H9 (cell line): Measurements from ENCODE around the gene CCDC12. TPM values are rescaled to one million over a fixed set of nuclear protein-coding genes. Genes with fewer than 3 reads are reported as not detected.

Source experiments
- DNase-seq: peaks from one replicate; pipeline ENCODE4 v3.0.0-alpha.2; 2017
- H2AFZ ChIP-seq: one replicate; pipeline ENCODE4 v1.6.1; 2013; ENCODE audit warnings: mild to moderate bottlenecking, low read length, control low read depth, moderate library complexity
- H2AK5ac ChIP-seq: 2 replicates; pipeline ENCODE4 v1.6.1; 2013; ENCODE audit warnings: low read length, control low read depth, mixed read lengths; ENCODE audit not compliant: insufficient read length
- H2BK120ac ChIP-seq: one replicate; pipeline ENCODE4 v1.6.1; 2013; ENCODE audit warnings: low read depth, mild to moderate bottlenecking, low read length, control low read depth, inconsistent platforms; ENCODE audit not compliant: poor library complexity, severe bottlenecking
- H2BK12ac ChIP-seq: 2 replicates; pipeline ENCODE4 v1.6.1; 2013; ENCODE audit warnings: low read length, control low read depth, mixed read lengths, low read depth; ENCODE audit not compliant: insufficient read length
- H2BK15ac ChIP-seq: 2 replicates; pipeline ENCODE4 v1.6.1; 2013; ENCODE audit warnings: low read depth, low read length, control low read depth
- H2BK20ac ChIP-seq: one replicate; pipeline ENCODE4 v1.6.1; 2013; ENCODE audit warnings: low read depth, mild to moderate bottlenecking, low read length, control low read depth, inconsistent platforms; ENCODE audit not compliant: poor library complexity, severe bottlenecking
- H2BK5ac ChIP-seq: 2 replicates; pipeline ENCODE4 v1.6.1; 2013; ENCODE audit warnings: low read length, control low read depth, mixed read lengths; ENCODE audit not compliant: insufficient read length
- H3K14ac ChIP-seq: 2 replicates; pipeline ENCODE4 v1.6.1; 2013; ENCODE audit warnings: low read length, control low read depth; ENCODE audit not compliant: insufficient read depth
- H3K18ac ChIP-seq: 2 replicates; pipeline ENCODE4 v1.6.1; 2013; ENCODE audit warnings: low read depth, mild to moderate bottlenecking, mixed read lengths, low read length, control low read depth; ENCODE audit not compliant: insufficient read length
- H3K23ac ChIP-seq: 2 replicates; pipeline ENCODE4 v1.6.1; 2013; ENCODE audit warnings: low read length, control low read depth, mixed read lengths, low read depth; ENCODE audit not compliant: insufficient read length
- H3K23me2 ChIP-seq: 2 replicates; pipeline ENCODE4 v1.6.1; 2013; ENCODE audit warnings: low read depth, mild to moderate bottlenecking, mixed read lengths, low read length, control low read depth; ENCODE audit not compliant: insufficient read length, poor library complexity, severe bottlenecking
- H3K27ac ChIP-seq: 2 replicates; pipeline ENCODE4 v1.5.1; 2013; ENCODE audit warnings: low read length, control low read depth, mixed read lengths, low read depth; ENCODE audit not compliant: insufficient read length
- H3K27me3 ChIP-seq: 2 replicates; pipeline ENCODE4 v1.6.1; 2013; ENCODE audit warnings: low read length, control low read depth, inconsistent platforms; ENCODE audit not compliant: insufficient read depth
- H3K4ac ChIP-seq: 2 replicates; pipeline ENCODE4 v1.6.1; 2013; ENCODE audit warnings: low read depth, mild to moderate bottlenecking, control low read depth, inconsistent platforms, low read length, moderate library complexity
- H3K4me1 ChIP-seq: 2 replicates; pipeline ENCODE4 v1.6.1; 2013; ENCODE audit warnings: low read length, control low read depth, inconsistent platforms; ENCODE audit not compliant: insufficient read depth
- H3K4me2 ChIP-seq: 2 replicates; pipeline ENCODE4 v1.6.1; 2013; ENCODE audit warnings: low read length, control low read depth, mixed read lengths; ENCODE audit not compliant: insufficient read length, insufficient read depth
- H3K56ac ChIP-seq: 2 replicates; pipeline ENCODE4 v1.6.1; 2013; ENCODE audit warnings: low read depth, mild to moderate bottlenecking, mixed read lengths, low read length, control low read depth; ENCODE audit not compliant: insufficient read length
- H3K79me1 ChIP-seq: 2 replicates; pipeline ENCODE4 v1.6.1; 2013; ENCODE audit warnings: low read depth, mild to moderate bottlenecking, moderate library complexity, low read length, control low read depth, inconsistent platforms; ENCODE audit not compliant: insufficient read depth, poor library complexity, severe bottlenecking
- H3K79me2 ChIP-seq: 2 replicates; pipeline ENCODE4 v1.6.1; 2013; ENCODE audit warnings: low read length, control low read depth, inconsistent platforms; ENCODE audit not compliant: insufficient read depth
- H3K9ac ChIP-seq: 2 replicates; pipeline ENCODE4 v1.6.1; 2013; ENCODE audit warnings: low read length, control low read depth, mixed read lengths; ENCODE audit not compliant: insufficient read length; ENCODE audit errors: extremely low read depth
- H3K9me3 ChIP-seq: one replicate; pipeline ENCODE4 v1.6.1; 2013; ENCODE audit warnings: low read depth, low read length, inconsistent platforms; ENCODE audit not compliant: control insufficient read depth
- H3T11ph ChIP-seq: one replicate; pipeline ENCODE4 v1.6.1; 2013; ENCODE audit warnings: mild to moderate bottlenecking, low read length, control low read depth, inconsistent platforms
- H4K20me1 ChIP-seq: one replicate; pipeline ENCODE4 v1.6.1; 2013; ENCODE audit not compliant: control insufficient read depth, insufficient read length, insufficient read depth
- H4K5ac ChIP-seq: 2 replicates; pipeline ENCODE4 v1.6.1; 2013; ENCODE audit warnings: low read depth, mild to moderate bottlenecking, mixed read lengths, low read length, control low read depth; ENCODE audit not compliant: insufficient read length
- H4K8ac ChIP-seq: replicated peaks from 2 replicates; pipeline ENCODE4 v1.6.1; 2013; ENCODE audit warnings: low read length, control low read depth, mixed read lengths, low read depth; ENCODE audit not compliant: insufficient read length
- H4K91ac ChIP-seq: 2 replicates; pipeline ENCODE4 v1.6.1; 2013; ENCODE audit warnings: low read depth, mild to moderate bottlenecking, moderate library complexity, mixed read lengths, low read length, control low read depth; ENCODE audit not compliant: insufficient read length
- H3K27ac Mint-ChIP-seq, 3 experiments: 2 replicates in 2 of 3; 3 replicates in 1 of 3; pipeline ENCODE4 v1.8.0; 2020 to 2021; ENCODE audit warnings: mixed read lengths in 3 of 3, mild to moderate bottlenecking in 1 of 3, moderate library complexity in 1 of 3
- H3K27me3 Mint-ChIP-seq: 2 replicates; pipeline ENCODE4 v1.8.0; 2021; ENCODE audit warnings: low read depth, mild to moderate bottlenecking, moderate library complexity, mixed read lengths
- H3K36me3 Mint-ChIP-seq, 3 experiments: 2 replicates in 2 of 3; 3 replicates in 1 of 3; pipeline ENCODE4 v1.8.0; 2020 to 2021; ENCODE audit warnings: low read depth in 3 of 3, mixed read lengths in 3 of 3; ENCODE audit not compliant: insufficient read depth in 1 of 3
- H3K4me1 Mint-ChIP-seq, 2 experiments: 2 replicates each; pipeline ENCODE4 v1.8.0; 2020; ENCODE audit warnings: mixed read lengths in 2 of 2
- H3K4me3 Mint-ChIP-seq, 2 experiments: 2 replicates in 1 of 2; 3 replicates in 1 of 2; pipeline ENCODE4 v1.8.0; 2020 to 2021; ENCODE audit warnings: mild to moderate bottlenecking in 2 of 2, mixed read lengths in 2 of 2, moderate library complexity in 1 of 2
- H3K9me3 Mint-ChIP-seq, 2 experiments: 2 replicates in 1 of 2; 3 replicates in 1 of 2; pipeline ENCODE4 v1.8.0; 2020; ENCODE audit warnings: mild to moderate bottlenecking in 2 of 2, mixed read lengths in 2 of 2, moderate library complexity in 1 of 2
- WGBS: extraction: QIAGEN DNeasy Blood & Tissue Kit; methylation state at CpG from one replicate; pipeline ENCODE4 v1.1.7; 2013; ENCODE audit warnings: missing lambda C conversion rate, low lambda C conversion rate, mixed read lengths; ENCODE audit not compliant: insufficient read length; ENCODE audit errors: extremely low coverage; 5-methylcytosine and 5-hydroxymethylcytosine counted together
- total RNA-seq: library from RNA; stranded (reverse); gene quantifications from 2 replicates; pipeline ENCODE4 v1.2.1, GENCODE V29; 2021
- TF ChIP-seq, protein P1 (sequence below): fragments of 200-600 bp; sonication (generic); conservative IDR thresholded peaks from 3 replicates; pipeline ENCODE4 v1.8.0; 2021; ENCODE audit warnings: antibody characterized with exemption, mild to moderate bottlenecking

CCDC12 gene
- total RNA-seq, 1 experiment from 2014 or later = 54.0 TPM

DNA sequence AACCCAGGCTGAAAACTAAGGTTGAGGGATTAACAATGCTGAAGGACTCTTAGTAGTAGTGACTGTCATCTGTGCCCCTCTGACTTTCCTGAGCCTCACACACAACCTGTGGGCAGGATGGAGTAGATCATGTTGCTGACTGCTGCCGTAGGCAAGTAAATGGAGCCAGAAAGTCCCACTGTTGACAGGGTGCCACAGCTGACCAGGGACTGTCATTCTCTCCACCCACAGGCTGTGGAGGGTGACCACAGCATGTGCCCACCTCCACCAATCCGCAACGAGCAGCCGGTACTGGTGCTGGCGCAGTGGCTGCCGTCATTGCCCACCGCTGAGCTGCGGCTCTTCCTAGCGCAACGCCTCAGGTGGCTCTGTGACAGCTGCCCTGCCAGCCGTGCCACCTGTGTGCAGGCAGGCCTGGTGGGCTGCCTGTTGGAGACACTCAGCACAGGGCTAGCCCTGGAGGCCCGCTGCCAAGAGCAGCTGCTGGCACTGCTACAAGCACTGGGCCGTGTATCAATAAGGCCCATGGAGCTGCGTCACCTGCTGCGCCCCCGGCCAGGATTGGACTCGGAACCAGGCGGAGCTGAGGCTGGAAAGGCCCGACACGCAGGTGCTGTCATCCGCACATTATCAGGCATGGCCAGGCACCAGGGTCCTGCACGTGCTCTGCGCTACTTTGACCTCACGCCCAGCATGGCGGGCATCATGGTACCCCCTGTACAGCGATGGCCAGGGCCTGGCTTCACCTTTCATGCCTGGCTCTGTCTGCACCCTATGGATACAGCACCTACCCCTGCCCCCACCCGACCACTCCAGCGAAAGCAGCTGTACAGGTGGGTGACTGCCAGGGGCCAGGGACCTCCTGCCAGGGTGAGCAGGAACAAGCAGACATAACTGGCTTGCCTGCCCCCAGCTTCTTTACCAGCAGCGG, 18.5 kb upstream of the CCDC12 start:
- Histone ChIP-seq H3K27me3 (no peaks in the 10 kb centered on the region), H3K23ac (no peak overlapping the region), H3T11ph (no peak overlapping the region), H3K56ac (no peak overlapping the region), H3K4me2 (no peak overlapping the region), H3K18ac (no peak overlapping the region), H2BK12ac (no peak overlapping the region), H4K8ac (no peak overlapping the region), H4K5ac (no peak overlapping the region), H3K23me2 (no peaks in the 10 kb centered on the region), H3K4me1 (no peaks in the 10 kb centered on the region), H4K91ac (no peak overlapping the region), H2BK120ac (no peak overlapping the region), H2BK5ac (no peak overlapping the region), H3K9ac (no peak overlapping the region), H2BK20ac (no peak overlapping the region), H4K20me1 (no peaks in the 10 kb centered on the region), H3K4ac (no peak overlapping the region), H3K9me3 (no peaks in the 10 kb centered on the region), H3K14ac (no peak overlapping the region), H2AK5ac (no peak overlapping the region), H3K27ac (no peak overlapping the region), H3K79me1 (no peaks in the 10 kb centered on the region), H2BK15ac (no peak overlapping the region), H3K79me2 (no peaks in the 10 kb centered on the region), H2AFZ (no peak overlapping the region)
- DNase-seq = no peak
- no peaks in the 10 kb centered on the region for H3K9me3 Mint-ChIP-seq
- TF ChIP-seq, protein P1, sequence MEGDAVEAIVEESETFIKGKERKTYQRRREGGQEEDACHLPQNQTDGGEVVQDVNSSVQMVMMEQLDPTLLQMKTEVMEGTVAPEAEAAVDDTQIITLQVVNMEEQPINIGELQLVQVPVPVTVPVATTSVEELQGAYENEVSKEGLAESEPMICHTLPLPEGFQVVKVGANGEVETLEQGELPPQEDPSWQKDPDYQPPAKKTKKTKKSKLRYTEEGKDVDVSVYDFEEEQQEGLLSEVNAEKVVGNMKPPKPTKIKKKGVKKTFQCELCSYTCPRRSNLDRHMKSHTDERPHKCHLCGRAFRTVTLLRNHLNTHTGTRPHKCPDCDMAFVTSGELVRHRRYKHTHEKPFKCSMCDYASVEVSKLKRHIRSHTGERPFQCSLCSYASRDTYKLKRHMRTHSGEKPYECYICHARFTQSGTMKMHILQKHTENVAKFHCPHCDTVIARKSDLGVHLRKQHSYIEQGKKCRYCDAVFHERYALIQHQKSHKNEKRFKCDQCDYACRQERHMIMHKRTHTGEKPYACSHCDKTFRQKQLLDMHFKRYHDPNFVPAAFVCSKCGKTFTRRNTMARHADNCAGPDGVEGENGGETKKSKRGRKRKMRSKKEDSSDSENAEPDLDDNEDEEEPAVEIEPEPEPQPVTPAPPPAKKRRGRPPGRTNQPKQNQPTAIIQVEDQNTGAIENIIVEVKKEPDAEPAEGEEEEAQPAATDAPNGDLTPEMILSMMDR = no peak
- peaks cover 6 to 23% (median 16%) of the 10 kb centered on the region in 3 experiments for H3K36me3 Mint-ChIP-seq
- H3K27me3 Mint-ChIP-seq = no peaks in the 10 kb centered on the region
- H3K4me3 Mint-ChIP-seq = no peak overlapping the region
- no CpG with 5 or more reads among the region's 29 CpGs for WGBS
- peaks cover 8 to 13% of the 10 kb centered on the region in 2 experiments for H3K4me1 Mint-ChIP-seq
- H3K27ac Mint-ChIP-seq = peak overlapping the region in 1 of 3 experiments; percentile 59; a peak in 1 of 7 replicates
